GM12874 (cell line): ENCODE measurements around the gene IRAK1BP1.

Experiments used
- CTCF ChIP-seq: IDR thresholded peaks from 2 replicates; pipeline ENCODE4 v1.5.1; 2011; ENCODE audit warnings: low read depth, mild to moderate bottlenecking, control low read depth, low read length, moderate library complexity; ENCODE audit not compliant: insufficient read depth

The IRAK1BP1 gene

GRCh38 chr6:78908621-78909020 lies 41.3 kb downstream of the IRAK1BP1 start:
- no peak for TF ChIP-seq CTCF

GRCh38 chr6:78909391-78909790 lies 42.0 kb downstream of the IRAK1BP1 start:
- no peak for TF ChIP-seq CTCF

GRCh38 chr6:78910010-78910409 lies 42.7 kb downstream of the IRAK1BP1 start:
- TF ChIP-seq CTCF = no peak

- TF ChIP-seq CTCF = no peak
Measured at GRCh38 chr6:78910591-78911171, 43.3 kb downstream of the IRAK1BP1 start.

- no peak for TF ChIP-seq CTCF
Measured at GRCh38 chr6:78911218-78911940, 44.0 kb downstream of the IRAK1BP1 start.

- TF ChIP-seq CTCF = no peak
Measured at GRCh38 chr6:78916411-78916810, 49.1 kb downstream of the IRAK1BP1 start.

- no peak for TF ChIP-seq CTCF
Measured at GRCh38 chr6:78917788-78918187, 50.4 kb downstream of the IRAK1BP1 start.
